K562 (cell line): ENCODE results near the gene B3GAT3. TPM values are rescaled to one million over a fixed set of nuclear protein-coding genes. Genes with fewer than 3 reads are reported as not detected.
A peak's percentile ranks its signal among the peaks of the same experiment; 100 is the strongest.

Source experiments
- BCL6 ChIP-seq: fragments of 250-450 bp; sonication (Bioruptor Pico); IDR thresholded peaks from 2 replicates; pipeline ENCODE4 v1.4.0; 2020
- CHD1 ChIP-seq: fragments of 200-600 bp; sonication (generic); IDR thresholded peaks from one replicate; pipeline ENCODE4 v1.6.1; 2012; ENCODE audit warnings: mild to moderate bottlenecking, moderate library complexity, low read length, inconsistent platforms
- ELF2 ChIP-seq: fragments of 250-450 bp; sonication (Bioruptor Pico); IDR thresholded peaks from 2 replicates; pipeline ENCODE4 v1.5.0; 2021; ENCODE audit warnings: mild to moderate bottlenecking
- HNRNPLL ChIP-seq: fragments of 200-400 bp; formaldehyde crosslinking; IDR thresholded peaks from 2 replicates; pipeline ENCODE4 v1.6.1; 2017; ENCODE audit warnings: low read length, low read depth, mild to moderate bottlenecking; ENCODE audit not compliant: poor library complexity, severe bottlenecking
- IRF2 ChIP-seq: sonication (generic); formaldehyde crosslinking; IDR thresholded peaks from 2 replicates; pipeline ENCODE4 v1.8.1; 2022; ENCODE audit warnings: mild to moderate bottlenecking, missing genetic modification reagents
- KLF1 ChIP-seq: fragments of 450-650 bp; IDR thresholded peaks from 2 replicates; pipeline ENCODE4 v1.6.1; 2016; ENCODE audit warnings: missing genetic modification characterization, missing compliant biosample characterization
- MEF2A ChIP-seq: IDR thresholded peaks from 2 replicates; pipeline ENCODE4 v1.6.1; 2011; ENCODE audit warnings: low read depth, mild to moderate bottlenecking, low read length, moderate library complexity; ENCODE audit not compliant: control insufficient read depth
- MIER1 ChIP-seq: fragments of 450-650 bp; IDR thresholded peaks from 2 replicates; pipeline ENCODE4 v1.6.1; 2016; ENCODE audit warnings: antibody characterized with exemption, mild to moderate bottlenecking, low read depth
- NFE2 ChIP-seq: IDR thresholded peaks from 2 replicates; pipeline ENCODE4 v1.6.1; 2014; ENCODE audit warnings: antibody characterized with exemption, low read depth
- NFYB ChIP-seq: IDR thresholded peaks from 2 replicates; pipeline ENCODE4 v1.6.1; 2011; ENCODE audit warnings: mild to moderate bottlenecking, moderate library complexity; ENCODE audit not compliant: insufficient read length; ENCODE audit errors: extremely low read depth
- NR1H2 ChIP-seq: sonication (generic); formaldehyde crosslinking; IDR thresholded peaks from 2 replicates; pipeline ENCODE4 v1.4.0; 2020; ENCODE audit warnings: mild to moderate bottlenecking, missing genetic modification reagents
- NR2C2 ChIP-seq, 2 experiments: fragments of 200-800 bp in 1 of 2; sonication (Bioruptor generic) in 1 of 2; sonication (generic) in 1 of 2; formaldehyde crosslinking in 1 of 2; IDR thresholded peaks; 2 replicates each; pipeline versions ENCODE4 v1.6.1 to v1.8.0; 2016 to 2022; ENCODE audit warnings: mild to moderate bottlenecking in 1 of 2, missing compliant biosample characterization in 1 of 2, missing genetic modification characterization in 1 of 2, missing genetic modification reagents in 1 of 2
- SAFB ChIP-seq: fragments of 200-400 bp; formaldehyde crosslinking; IDR thresholded peaks from 2 replicates; pipeline ENCODE4 v1.6.1; 2017; ENCODE audit warnings: low read depth, low read length, borderline replicate concordance
- TBL1XR1 ChIP-seq, 2 experiments: IDR thresholded peaks; 2 replicates each; pipeline ENCODE4 v1.6.1; 2012; ENCODE audit warnings: improper control_type of control experiment in 2 of 2, low read length in 2 of 2, mild to moderate bottlenecking in 1 of 2
- XRCC5 ChIP-seq: fragments of 200-400 bp; formaldehyde crosslinking; IDR thresholded peaks from 2 replicates; pipeline ENCODE4 v1.6.1; 2017; ENCODE audit warnings: low read depth, mild to moderate bottlenecking, low read length
- ZNF121 ChIP-seq: sonication (generic); formaldehyde crosslinking; conservative IDR thresholded peaks from 2 replicates; pipeline ENCODE4 v1.8.0; 2022; ENCODE audit warnings: missing genetic modification reagents
- ZNF311 ChIP-seq: fragments of 250-450 bp; sonication (Bioruptor Pico); IDR thresholded peaks from 2 replicates; pipeline ENCODE4 v1.4.0; 2020; ENCODE audit warnings: mild to moderate bottlenecking, moderate library complexity
- ZNF695 ChIP-seq: fragments of 450-650 bp; formaldehyde crosslinking; IDR thresholded peaks from 2 replicates; pipeline ENCODE4 v1.4.0; 2020; ENCODE audit warnings: mild to moderate bottlenecking, moderate library complexity
- ZSCAN29 ChIP-seq: fragments of 450-650 bp; IDR thresholded peaks from 2 replicates; pipeline ENCODE4 v1.6.1; 2017
- polyA plus RNA-seq, 8 experiments: library from polyadenylated mRNA; depleted of rRNA in 4 of 8; stranded (reverse) in 5 of 8; unstranded in 3 of 8; fragments of >200 nt; fragmentation: Nextera tagmentation in 2 of 8; fragmentation: Illumina TruSeq in 1 of 8; extraction: Ambion mirVana in 2 of 8; extraction: Trizol in 1 of 8; gene quantifications; 2 replicates each; pipeline versions ENCODE4 v1.2.1 to v1.2.3, GENCODE V29; 2011 to 2014; ENCODE audit warnings: inconsistent platforms in 1 of 8, missing spikeins in 1 of 8
- total RNA-seq, 7 experiments: library from RNA; depleted of rRNA in 6 of 7; stranded (reverse); fragments of >200 nt in 6 of 7; fragmentation: Illumina TruSeq in 2 of 7; extraction: Trizol in 2 of 7; gene quantifications; 2 replicates each; pipeline versions ENCODE4 v1.2.1 to v1.2.3, GENCODE V29; 2011 to 2021; ENCODE audit warnings: low replicate concordance in 1 of 7
- TF ChIP-seq, protein P1 (sequence below): fragments of 250-450 bp; sonication (Bioruptor Pico); IDR thresholded peaks from 2 replicates; pipeline ENCODE4 v1.8.0; 2021; ENCODE audit warnings: moderate library complexity, mild to moderate bottlenecking, inconsistent platforms
- TF ChIP-seq, protein P2 (sequence below): sonication (generic); IDR thresholded peaks from 2 replicates; pipeline ENCODE4 v1.6.1; 2016
- TF ChIP-seq, protein P3 (sequence below): fragments of 450-650 bp; IDR thresholded peaks from 2 replicates; pipeline ENCODE4 v1.6.1; 2016; ENCODE audit warnings: antibody characterized with exemption
- TF ChIP-seq, protein P4 (sequence below): fragments of 250-450 bp; sonication (Bioruptor Pico); IDR thresholded peaks from 2 replicates; pipeline ENCODE4 v1.8.0; 2021; ENCODE audit warnings: borderline replicate concordance, mild to moderate bottlenecking, moderate library complexity; ENCODE audit not compliant: poor library complexity, severe bottlenecking
- TF ChIP-seq, protein P5 (sequence below): fragments of 250-450 bp; sonication (Bioruptor Pico); IDR thresholded peaks from 2 replicates; pipeline ENCODE4 v1.5.0; 2021

Gene B3GAT3
- total and polyA plus RNA-seq, 9 of the 15 experiments (the other 6 are each of a cell fraction or from before 2014, with no cell fraction given): 0.30 to 64.0 (median 21.4) TPM

DNA sequence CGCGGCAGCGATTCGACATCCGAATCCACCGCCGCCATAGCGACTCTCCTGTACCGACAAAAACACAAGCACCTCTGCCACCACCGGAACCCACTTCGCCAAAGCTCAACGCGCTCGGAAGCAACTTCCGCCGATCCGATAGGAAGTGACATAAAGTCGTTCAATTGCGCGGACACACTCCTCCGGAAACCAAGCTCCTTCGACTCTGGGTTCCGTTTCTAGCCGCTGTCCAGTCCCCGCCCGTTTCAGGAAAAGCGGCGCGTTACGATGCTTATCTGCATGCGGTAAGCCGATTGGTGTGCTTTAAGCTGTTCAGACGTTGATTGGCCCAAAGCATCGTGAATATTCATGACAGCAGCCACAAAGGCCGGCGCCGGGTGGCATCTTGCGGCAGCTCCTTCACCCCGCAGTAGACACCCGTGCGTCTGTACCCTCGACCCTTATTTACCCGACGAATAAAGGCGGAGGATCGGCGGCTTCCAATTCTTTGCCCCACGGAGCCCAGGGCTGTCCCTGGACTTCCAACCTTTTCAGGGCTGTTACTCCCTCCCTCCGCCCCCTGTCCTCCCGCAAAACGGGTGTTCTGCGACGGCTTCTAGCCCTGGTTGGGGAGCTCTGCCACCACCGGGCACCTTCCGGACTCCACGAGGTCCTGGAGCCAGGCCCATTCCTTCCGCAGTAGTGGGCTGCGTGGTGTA, 30.2 kb downstream of the B3GAT3 start, which contains the start of gene TUT1 (continued):
- TF ChIP-seq, protein P1, sequence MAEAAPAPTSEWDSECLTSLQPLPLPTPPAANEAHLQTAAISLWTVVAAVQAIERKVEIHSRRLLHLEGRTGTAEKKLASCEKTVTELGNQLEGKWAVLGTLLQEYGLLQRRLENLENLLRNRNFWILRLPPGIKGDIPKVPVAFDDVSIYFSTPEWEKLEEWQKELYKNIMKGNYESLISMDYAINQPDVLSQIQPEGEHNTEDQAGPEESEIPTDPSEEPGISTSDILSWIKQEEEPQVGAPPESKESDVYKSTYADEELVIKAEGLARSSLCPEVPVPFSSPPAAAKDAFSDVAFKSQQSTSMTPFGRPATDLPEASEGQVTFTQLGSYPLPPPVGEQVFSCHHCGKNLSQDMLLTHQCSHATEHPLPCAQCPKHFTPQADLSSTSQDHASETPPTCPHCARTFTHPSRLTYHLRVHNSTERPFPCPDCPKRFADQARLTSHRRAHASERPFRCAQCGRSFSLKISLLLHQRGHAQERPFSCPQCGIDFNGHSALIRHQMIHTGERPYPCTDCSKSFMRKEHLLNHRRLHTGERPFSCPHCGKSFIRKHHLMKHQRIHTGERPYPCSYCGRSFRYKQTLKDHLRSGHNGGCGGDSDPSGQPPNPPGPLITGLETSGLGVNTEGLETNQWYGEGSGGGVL (CRISPR knock-in tag): no peak
- no peak for TF ChIP-seq NFE2
- TF ChIP-seq MEF2A: no peak
- TF ChIP-seq NFYB: peak; percentile 73
- TF ChIP-seq ZSCAN29: no peak
- TF ChIP-seq TBL1XR1 (IDR thresholded peaks at IDR 0.05; ENCODE audit: low read length in 2 of 2): peak; percentile 35 to 79; a peak in 2 of 4 replicates
- TF ChIP-seq, protein P2, sequence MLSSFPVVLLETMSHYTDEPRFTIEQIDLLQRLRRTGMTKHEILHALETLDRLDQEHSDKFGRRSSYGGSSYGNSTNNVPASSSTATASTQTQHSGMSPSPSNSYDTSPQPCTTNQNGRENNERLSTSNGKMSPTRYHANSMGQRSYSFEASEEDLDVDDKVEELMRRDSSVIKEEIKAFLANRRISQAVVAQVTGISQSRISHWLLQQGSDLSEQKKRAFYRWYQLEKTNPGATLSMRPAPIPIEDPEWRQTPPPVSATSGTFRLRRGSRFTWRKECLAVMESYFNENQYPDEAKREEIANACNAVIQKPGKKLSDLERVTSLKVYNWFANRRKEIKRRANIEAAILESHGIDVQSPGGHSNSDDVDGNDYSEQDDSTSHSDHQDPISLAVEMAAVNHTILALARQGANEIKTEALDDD: no peak
- TF ChIP-seq ZNF121 (CRISPR knock-in tag): no peak
- TF ChIP-seq NR1H2 (CRISPR knock-in tag): no peak
- no peak for TF ChIP-seq ZNF695 (CRISPR knock-in tag)
- TF ChIP-seq NR2C2 (CRISPR knock-in tag; IDR thresholded peaks at IDR 0.05): peak; percentile 70; the same call in 1 of the 2 replicates
- TF ChIP-seq NR2C2 (tag; IDR thresholded peaks at IDR 0.05): peak; percentile 82
- TF ChIP-seq ZNF311 (CRISPR knock-in tag): no peak
- peak; percentile 84; the same call in 1 of the 2 replicates for TF ChIP-seq ELF2
- TF ChIP-seq BCL6 (CRISPR knock-in tag): no peak
- TF ChIP-seq, protein P3, sequence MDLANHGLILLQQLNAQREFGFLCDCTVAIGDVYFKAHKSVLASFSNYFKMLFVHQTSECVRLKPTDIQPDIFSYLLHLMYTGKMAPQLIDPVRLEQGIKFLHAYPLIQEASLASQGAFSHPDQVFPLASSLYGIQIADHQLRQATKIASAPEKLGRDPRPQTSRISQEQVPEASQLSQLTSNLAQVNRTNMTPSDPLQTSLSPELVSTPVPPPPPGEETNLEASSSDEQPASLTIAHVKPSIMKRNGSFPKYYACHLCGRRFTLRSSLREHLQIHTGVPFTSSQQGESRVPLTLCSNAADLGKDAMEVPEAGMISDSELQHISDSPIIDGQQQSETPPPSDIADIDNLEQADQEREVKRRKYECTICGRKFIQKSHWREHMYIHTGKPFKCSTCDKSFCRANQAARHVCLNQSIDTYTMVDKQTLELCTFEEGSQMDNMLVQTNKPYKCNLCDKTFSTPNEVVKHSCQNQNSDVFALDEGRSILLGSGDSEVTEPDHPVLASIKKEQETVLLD: peak; percentile 53; the same call in 1 of the 2 replicates
- TF ChIP-seq, protein P4, sequence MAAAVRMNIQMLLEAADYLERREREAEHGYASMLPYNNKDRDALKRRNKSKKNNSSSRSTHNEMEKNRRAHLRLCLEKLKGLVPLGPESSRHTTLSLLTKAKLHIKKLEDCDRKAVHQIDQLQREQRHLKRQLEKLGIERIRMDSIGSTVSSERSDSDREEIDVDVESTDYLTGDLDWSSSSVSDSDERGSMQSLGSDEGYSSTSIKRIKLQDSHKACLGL: no peak
- TF ChIP-seq SAFB: no peak
- TF ChIP-seq, protein P5, sequence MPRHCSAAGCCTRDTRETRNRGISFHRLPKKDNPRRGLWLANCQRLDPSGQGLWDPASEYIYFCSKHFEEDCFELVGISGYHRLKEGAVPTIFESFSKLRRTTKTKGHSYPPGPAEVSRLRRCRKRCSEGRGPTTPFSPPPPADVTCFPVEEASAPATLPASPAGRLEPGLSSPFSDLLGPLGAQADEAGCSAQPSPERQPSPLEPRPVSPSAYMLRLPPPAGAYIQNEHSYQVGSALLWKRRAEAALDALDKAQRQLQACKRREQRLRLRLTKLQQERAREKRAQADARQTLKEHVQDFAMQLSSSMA: 0 out of 2 replicates have a peak, but pooled peaks have one; percentile 19
- peak; percentile 6 for TF ChIP-seq CHD1
- no peak for TF ChIP-seq MIER1
- TF ChIP-seq HNRNPLL: peak; percentile 82
- peak; percentile 99 for TF ChIP-seq XRCC5
- TF ChIP-seq KLF1 (tag): no peak
- no peak for TF ChIP-seq IRF2 (CRISPR knock-in tag)
